Measurements from ENCODE around the gene VPS26C.

VPS26C gene

DNA sequence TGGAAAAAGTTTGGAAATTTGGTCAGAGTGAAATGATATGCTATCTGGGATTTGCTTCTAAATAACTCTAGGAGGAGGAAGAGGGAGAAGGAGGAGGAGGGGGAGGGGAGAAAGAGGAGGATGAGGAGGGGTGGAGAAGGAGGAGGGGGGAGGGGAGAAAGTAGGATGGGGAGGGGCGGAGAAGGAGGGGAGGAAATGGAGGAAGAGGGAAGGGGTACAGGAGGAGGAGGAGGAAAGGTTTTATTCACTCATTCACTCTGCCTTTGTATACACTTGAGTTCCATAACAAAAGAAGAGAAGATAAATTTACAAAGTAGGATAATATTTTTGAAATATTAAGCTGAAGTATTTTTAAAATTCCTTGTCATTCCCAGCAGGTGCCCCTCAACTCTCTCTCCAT is 6.3 kb upstream of the VPS26C start:
- DNase-seq, result no peak
- no peak for TF ChIP-seq POLR2A (IDR thresholded peaks at IDR 0.05; ENCODE audit: low read length)
- no peak for TF ChIP-seq GATA1 (IDR thresholded peaks at IDR 0.05; ENCODE audit: low read depth, low read length)

DNA sequence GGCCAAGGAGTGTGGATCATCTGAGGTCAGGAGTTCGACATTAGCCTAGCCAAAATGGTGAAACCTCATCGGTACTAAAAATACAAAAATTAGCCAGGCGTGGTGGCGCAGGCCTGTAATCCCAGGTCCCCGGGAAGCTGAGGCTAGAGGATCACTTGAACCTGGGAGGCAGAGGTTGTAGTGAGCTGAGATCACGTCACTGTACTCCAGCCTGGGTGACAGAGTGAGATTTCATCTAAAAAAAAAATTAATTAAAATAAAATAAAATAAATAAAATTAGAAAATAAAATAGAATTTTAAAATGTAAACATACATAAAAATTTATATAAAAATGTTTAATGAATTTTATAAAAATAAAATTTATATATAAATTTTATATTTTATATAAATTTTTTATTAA is 5.8 kb upstream of the VPS26C start:
- no peak for TF ChIP-seq POLR2A (IDR thresholded peaks at IDR 0.05; ENCODE audit: low read length)
- no peak for TF ChIP-seq GATA1 (IDR thresholded peaks at IDR 0.05; ENCODE audit: low read depth, low read length)
- no peak for DNase-seq

DNA sequence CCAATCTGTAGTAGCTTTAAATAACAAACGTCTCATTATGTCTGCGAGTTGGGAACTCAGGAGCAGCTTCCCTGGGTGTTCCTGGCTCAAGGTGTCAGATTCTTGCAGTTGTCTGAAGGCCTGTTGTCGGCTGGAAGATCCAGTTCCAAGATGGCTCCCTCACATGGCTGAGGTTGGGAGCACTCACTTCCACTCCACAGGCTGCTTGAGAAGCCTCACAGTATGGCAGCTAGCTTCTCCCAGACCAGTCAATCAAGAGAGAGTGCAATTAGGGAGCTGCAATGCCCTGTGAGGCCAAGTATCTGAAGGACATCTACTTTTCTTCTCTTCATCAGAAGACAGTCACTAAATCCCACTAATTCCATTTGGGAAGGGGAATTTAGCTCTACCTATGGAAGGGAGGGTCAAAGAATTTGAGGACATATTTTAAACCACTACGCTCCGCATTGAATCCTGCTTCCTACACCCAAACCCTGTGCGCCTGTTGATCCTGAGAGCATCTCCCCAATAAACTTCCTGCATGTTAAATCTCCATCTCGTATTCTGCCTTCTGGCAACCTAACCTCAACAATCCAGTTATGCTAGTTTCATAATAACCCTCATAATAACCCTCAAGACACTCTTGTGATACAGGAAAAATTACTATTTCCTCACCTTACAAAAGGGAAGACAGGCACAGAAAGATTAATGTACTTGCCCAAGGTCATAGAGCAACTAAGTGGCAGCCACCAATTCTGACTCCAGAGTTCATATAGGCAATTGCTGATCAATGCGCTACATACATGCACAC is 3.6 kb upstream of the VPS26C start:
- TF ChIP-seq POLR2A (IDR thresholded peaks at IDR 0.05; ENCODE audit: low read length) (no peak), GATA1 (IDR thresholded peaks at IDR 0.05; ENCODE audit: low read depth, low read length) (no peak)
- no peak for DNase-seq

GRCh38 chr21:37269481-37269880 is 2.3 kb upstream of the VPS26C start:
- TF ChIP-seq POLR2A (IDR thresholded peaks at IDR 0.05; ENCODE audit: low read length) (no peak), GATA1 (IDR thresholded peaks at IDR 0.05; ENCODE audit: low read depth, low read length) (no peak)
- DNase-seq, result no peak

GRCh38 chr21:37268186-37268503 is 1.0 kb upstream of the VPS26C start:
- TF ChIP-seq POLR2A (IDR thresholded peaks at IDR 0.05; ENCODE audit: low read length) (no peak), GATA1 (IDR thresholded peaks at IDR 0.05; ENCODE audit: low read depth, low read length) (no peak)

GRCh38 chr21:37266515-37267221 is 466 bp downstream of the VPS26C start:
- TF ChIP-seq POLR2A (IDR thresholded peaks at IDR 0.05; ENCODE audit: low read length), result no peak
- TF ChIP-seq GATA1 (IDR thresholded peaks at IDR 0.05; ENCODE audit: low read depth, low read length), result no peak
- peak in 1 of 2 experiments; percentile 80 for DNase-seq

More at GRCh38 chr21:37268186-37268503, 1.0 kb upstream of the VPS26C start:
- DNase-seq, result no peak

DNA sequence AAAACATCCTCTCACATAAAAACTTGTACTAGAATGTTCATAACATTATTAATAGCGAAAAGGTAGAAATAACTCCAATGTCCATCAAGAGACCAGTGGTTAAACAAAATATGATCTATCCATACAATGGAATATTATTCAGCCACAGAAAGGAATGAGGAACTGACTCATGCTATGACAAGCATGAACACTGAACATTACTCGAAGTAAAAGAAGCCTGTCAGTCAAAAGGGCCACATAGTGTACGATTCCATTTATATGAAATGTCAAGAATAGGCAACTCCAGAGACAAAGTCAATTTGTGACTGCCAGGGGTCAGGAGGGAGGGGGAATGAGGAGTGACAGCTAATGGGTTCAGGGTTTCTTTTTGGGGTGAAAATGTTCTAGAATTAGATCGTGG is 2.3 kb downstream of the VPS26C start:
- no peak for DNase-seq
- TF ChIP-seq POLR2A (IDR thresholded peaks at IDR 0.05; ENCODE audit: low read length) (no peak), GATA1 (IDR thresholded peaks at IDR 0.05; ENCODE audit: low read depth, low read length) (no peak)

- DNase-seq, result peak; percentile 26 to 68
These were observed 3.1 kb downstream of the VPS26C start for GRCh38 chr21:37263827-37264600.

DNA sequence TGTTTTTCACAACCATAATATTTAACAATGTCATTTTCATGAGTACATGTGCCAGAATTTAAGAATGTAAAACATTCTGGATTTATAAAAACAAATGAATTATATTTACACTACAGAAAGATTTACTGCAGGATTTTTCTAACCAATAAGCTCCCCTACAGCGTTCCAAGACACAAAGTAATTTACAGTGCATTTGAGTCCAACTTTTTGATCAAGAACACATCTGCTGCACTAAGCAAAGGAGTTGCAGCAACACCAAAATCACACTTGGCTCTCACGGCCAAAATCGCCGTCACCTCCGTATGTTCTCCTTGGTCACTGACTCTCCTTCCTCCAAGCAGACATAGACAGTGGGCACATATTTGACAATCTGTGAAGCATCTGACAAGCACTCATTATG is 7.7 kb downstream of the VPS26C start:
- DNase-seq, result no peak

More at GRCh38 chr21:37263827-37264600, 3.1 kb downstream of the VPS26C start:
- TF ChIP-seq GATA1 (IDR thresholded peaks at IDR 0.05; ENCODE audit: low read depth, low read length) (no peak), POLR2A (IDR thresholded peaks at IDR 0.05; ENCODE audit: low read length) (no peak)

DNA sequence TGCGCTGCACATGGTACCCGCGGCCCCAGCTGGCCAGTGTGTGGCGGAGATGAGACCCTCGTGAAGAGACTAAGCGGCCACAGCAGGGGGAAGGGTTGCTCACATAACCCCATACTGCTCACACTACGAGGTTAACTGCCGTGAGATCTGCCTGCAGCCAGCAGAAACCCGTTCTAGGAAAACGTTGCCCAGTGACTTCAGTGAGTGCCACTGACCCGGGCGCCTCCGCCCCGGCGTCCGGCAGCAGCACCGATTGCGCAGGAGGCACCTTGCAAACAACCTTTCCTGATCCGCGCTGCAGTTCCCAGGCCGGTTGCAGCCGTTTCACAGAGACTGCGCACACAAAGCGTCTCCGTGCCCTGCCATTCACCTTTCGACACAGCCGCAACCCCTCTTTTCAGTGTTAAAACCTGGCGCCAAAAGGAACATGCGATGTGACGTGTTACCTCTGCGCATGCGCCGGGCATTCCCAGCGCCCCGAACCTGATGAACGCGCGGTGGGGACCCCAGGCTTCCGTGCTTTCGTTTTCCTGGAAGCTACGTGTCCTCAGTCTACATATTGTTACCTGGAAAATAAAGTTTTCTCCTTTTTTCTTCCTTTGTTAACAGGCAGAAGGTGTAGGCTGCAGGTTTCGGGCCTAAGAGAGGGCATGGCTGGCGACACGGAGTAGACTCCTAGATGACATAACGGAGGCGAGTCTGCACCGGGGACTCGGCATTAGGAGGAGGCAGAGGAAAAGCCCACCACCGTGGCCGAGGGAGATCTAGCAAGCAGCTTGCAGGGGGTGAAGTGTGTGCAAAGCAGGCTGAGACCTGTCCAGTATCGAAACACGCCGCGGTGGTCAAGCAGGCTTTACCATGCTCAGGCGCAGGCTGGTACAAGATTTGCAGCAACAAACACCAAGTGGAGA is 8.9 kb downstream of the VPS26C start:
- DNase-seq, result peak; percentile 82
- peak; percentile 73 for TF ChIP-seq POLR2A (IDR thresholded peaks at IDR 0.05; ENCODE audit: low read length)
- no peak for TF ChIP-seq GATA1 (IDR thresholded peaks at IDR 0.05; ENCODE audit: low read depth, low read length)

More for the DNA sequence above, 7.7 kb downstream of the VPS26C start:
- peak; percentile 9 for TF ChIP-seq POLR2A (IDR thresholded peaks at IDR 0.05; ENCODE audit: low read length)
- TF ChIP-seq GATA1 (IDR thresholded peaks at IDR 0.05; ENCODE audit: low read depth, low read length), result no peak

DNA sequence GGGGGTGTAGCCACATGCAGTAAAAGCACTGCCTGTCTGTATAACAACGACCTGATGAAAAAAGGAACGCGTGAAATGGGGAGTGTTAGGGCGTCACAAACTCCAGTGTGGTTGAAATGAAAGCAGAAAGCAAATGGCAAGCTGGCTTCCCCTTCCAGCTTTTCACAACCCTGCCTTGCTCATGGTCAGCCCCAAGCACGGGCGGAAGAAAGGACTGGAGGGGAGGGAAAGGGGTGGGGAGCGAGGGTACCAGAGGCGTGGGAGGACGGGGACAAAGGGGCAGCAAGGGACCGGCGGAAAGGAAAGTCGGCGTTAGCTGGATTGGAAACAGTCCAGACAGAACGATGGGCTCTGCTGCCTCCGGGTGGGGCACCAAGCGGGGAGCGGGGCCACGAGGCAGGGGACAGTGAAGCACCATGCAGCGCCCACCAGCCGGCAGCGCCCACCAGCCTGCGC is 9.6 kb downstream of the VPS26C start:
- TF ChIP-seq POLR2A (IDR thresholded peaks at IDR 0.05; ENCODE audit: low read length) (no peak), GATA1 (IDR thresholded peaks at IDR 0.05; ENCODE audit: low read depth, low read length) (no peak)
- peak; percentile 73 to 75 for DNase-seq

- TF ChIP-seq POLR2A (IDR thresholded peaks at IDR 0.05; ENCODE audit: low read length) (no peak), GATA1 (IDR thresholded peaks at IDR 0.05; ENCODE audit: low read depth, low read length) (no peak)
- DNase-seq, result no peak
These were observed 13.1 kb downstream of the VPS26C start for GRCh38 chr21:37253991-37254390.

DNA sequence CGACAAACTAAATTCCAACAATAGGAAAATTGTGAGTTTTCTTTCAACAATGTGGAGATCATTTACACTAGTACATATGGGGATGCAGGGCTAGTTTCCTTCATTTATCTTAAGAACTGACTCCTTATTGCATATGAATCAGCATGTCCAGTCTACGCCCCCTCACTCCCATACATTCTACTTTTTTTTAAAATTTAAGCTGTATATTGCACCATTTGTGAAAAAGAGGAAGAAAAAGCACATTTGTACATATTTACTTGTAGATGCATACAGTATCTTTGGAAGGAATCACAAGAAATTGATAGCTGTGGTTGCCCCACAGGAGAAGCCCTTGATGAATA is 15.9 kb downstream of the VPS26C start:
- no peak for TF ChIP-seq POLR2A (IDR thresholded peaks at IDR 0.05; ENCODE audit: low read length)
- TF ChIP-seq GATA1 (IDR thresholded peaks at IDR 0.05; ENCODE audit: low read depth, low read length), result no peak
- DNase-seq, result no peak
